HL-60/S4 treated with retinoic acid at 250 ng/mL for 4 days and 3 days (cell line): ENCODE results near the gene FUT8.

ENCODE experiments used
- in situ Hi-C: fragments of 300-500 bp; cut with MboI; formaldehyde crosslinking; loops from 2 replicates; pipeline ENCODE4 v1.7.0; 2022; ENCODE audit warnings: low sequenced_read_pairs

Gene FUT8

DNA sequence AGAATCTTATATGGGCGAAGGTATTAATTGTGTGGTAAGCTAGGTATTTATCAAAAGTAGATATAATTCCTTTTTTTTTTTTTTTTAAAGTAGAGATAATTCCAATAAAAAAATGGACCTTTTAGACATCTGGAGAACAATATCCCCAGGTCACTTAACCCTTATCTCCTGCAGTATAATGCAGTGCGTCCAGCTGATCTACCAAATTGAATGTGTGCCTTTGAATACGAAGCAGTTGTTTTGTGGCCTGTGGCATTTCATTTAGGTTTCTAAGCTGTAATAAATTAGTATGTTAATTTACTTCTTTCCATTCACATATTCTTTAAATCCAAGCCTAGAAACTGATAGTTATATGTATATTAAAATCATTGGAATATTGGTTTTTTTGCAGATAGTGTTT is 3.1 kb downstream of the FUT8 start:
- in situ Hi-C loops, result no loop called here

DNA sequence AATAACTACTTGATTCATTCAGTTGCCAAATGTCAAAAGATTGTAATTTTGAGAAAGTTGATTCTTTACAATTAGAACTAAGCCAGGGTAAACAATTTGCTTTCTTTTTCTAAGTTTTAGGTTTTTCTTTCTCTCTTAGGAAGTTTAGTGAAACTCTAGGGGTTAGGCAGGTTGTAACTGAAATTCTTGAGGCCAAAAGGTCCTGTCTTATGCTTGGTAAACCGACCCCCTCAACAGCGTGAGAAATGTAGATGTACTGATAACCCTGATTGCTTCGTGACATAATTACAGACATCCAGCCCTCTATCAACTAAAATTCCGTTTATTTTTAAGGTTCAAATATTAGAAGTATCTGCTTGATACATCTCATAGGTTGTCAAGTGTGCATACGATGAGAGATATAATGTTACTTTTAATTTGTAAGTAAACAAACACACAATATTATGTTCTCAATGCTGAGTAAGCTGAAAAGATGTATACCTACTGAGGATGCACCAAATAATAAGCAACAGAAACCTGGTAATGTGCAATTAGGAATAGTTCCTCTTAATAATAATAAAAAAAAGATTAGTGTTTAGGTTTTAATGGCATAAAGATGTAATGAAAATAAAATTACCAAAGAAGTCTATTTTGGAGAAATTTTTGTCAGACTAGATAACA is 7.2 kb downstream of the FUT8 start:
- in situ Hi-C loops, result no loop called here

DNA sequence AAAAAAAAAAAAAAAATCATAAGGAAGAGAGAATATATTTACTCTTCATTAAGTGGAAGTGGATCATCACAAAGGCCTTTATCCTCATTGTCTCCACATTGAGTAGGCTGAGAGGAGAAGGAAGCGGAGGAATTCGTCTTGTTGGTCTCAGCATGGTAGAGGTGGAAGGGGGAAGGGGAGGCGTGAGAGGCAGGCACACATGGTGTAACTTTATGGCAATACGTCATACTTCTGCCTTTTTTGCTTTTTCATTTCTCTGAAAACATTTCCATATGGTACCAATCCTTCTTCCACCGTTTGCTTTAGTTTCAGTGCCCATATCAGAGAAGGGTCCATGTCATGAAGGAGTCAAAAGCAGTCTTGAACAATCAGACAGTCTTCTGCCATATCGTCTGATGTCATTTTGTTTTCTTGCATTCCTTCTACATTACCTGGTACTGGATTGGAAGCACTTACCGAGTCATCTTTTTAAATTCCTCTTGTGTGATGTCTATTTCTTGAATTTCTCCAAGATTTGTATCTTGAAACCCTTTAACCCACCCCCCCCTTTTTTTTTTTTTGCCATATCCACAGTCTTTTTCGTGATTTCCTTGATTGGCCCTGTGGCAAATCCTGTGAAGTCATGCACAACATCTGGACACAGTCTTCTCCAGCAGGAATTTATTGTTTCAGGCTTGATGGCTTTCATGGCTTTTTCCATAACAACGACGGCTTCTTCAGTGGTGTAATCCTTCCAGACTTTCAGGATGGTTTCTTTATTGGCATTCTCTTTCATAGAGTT is 8.9 kb downstream of the FUT8 start:
- in situ Hi-C loops, result no loop called here

DNA sequence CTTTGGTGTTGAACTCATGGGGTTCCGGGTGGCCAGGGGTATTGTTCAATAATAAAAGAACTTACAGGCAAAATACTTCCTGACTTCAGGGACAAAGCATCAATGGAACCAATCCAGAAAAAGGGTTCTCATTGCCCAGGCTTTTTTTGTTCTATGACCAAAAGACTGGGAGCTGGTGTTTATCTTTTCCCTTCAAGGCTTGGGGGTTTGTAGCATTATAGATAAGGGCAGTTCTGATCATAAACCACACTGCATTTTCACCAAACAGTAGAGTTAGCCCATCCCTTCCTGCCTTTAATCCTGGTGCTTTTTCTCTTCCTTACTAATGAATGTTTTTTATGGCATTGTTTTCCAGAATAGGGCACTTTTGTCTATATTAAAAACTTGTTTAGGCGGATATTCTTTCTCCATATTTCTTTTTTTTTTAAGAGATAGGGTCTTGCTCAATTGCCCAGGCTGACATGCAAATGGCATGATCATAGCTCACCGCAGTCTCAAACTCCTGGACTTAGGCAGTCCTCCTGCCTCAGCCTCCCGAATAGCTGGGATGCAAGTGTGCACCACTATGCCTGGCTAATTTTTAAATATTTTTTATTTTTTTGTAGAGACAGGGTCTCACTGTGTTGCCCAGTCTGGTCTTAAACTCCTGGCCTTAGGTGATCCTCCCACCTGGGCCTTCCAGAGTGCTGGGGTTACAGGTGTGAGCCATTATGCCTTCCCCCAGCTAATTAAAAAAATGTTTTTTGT is 9.7 kb downstream of the FUT8 start:
- in situ Hi-C loops, result no loop called here

DNA sequence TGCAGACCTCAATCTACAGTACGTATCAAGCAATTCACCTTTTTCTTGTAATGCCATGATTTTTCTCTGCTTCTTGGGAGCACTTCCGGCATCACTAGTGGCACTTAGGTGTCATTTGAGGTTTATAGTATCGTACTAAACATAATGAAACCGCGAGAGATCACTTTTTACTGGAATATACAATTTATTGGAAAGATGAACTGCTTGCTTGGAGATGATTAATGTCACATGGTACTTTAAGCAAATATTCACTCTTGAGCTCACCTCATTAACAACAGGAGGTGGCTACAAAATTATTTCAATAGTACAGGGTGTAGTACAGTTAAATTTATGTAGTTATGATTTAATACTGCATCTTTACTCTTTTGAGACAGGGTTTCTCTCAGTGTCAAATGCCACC is 11.5 kb downstream of the FUT8 start:
- in situ Hi-C loops, result no loop called here

DNA sequence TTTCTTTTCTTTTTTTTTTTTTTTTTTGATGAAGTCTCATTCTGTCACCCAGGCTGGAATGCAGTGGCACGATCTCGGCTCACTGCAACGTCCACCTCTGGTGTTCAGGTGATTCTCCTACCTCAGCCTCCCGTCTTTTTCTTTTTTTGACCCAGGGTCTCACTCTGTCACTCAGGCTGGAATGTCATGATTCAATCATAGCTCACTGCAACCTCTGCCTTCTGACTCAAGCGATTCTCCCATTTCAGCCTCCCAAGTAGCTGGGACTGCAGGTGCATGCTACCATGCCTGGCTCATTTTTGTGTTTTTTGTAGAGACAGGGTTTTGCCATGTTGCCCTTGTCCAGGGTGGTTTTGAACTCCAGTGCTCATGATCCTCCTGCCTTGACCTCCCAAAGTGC is 12.0 kb downstream of the FUT8 start:
- in situ Hi-C loops, result no loop called here

DNA sequence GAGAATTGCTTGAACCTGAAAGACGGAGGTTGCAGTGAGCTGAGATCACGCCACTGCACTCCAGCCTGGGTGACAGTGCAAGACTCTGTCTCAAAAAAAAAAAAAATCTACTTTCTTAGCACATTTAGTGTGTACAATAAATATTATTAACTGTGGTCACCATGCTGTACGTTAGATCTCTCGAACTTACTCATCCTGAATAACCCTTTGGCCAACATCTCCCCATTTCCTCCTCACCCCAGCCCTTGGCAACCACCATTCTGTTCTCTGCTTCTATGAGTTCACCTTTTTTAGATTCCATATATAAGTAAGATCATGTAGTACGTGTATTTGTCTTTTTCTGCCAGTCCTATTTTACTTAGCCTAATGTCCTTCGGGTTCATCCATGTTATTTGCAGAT is 13.4 kb downstream of the FUT8 start:
- in situ Hi-C loops, result loop anchor here (25.0 kb wide), 1 partner anchor 536 kb away; no protein-coding TSS in a partner anchor

DNA sequence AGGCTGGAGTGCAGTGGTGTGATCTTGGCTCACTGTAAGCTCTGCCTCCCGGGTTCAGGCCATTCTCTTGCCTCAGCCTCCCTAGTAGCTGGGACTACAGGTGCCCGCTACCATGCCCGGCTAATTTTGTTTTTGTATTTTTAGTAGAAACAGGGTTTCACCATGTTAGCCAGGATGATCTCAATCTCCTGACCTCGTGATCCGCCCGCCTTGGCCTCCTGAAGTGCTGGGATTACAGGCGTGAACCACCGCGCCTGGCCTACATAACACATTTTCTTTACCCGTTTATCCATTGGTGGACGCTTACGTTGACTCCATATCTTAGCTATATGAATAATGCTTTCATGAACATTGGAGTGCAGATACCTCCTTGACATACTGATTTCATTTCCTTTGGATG is 14.4 kb downstream of the FUT8 start:
- in situ Hi-C loops, result loop anchor here (25.0 kb wide), 1 partner anchor 535 kb away; no protein-coding TSS in a partner anchor

DNA sequence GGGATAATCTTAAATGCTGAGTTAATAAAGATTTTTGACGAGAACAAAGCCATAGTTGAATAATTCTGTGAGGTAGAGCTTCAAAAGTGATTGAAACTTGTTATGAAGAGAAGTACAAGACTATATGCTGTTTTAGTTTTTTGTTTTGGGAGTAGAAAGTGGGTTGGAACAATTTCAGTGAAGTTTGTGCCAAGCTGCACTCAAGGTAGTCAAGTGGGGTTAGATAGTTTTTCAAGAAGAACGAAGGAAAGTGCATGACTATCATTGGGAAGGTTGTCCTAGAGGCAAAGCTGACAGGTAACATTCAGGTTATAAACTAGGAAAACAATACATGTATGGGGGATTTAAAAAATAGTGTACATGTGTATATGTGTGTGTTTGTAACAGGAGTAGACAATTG is 16.2 kb downstream of the FUT8 start:
- in situ Hi-C loops, result loop anchor here (25.0 kb wide), 1 partner anchor 534 kb away; no protein-coding TSS in a partner anchor

DNA sequence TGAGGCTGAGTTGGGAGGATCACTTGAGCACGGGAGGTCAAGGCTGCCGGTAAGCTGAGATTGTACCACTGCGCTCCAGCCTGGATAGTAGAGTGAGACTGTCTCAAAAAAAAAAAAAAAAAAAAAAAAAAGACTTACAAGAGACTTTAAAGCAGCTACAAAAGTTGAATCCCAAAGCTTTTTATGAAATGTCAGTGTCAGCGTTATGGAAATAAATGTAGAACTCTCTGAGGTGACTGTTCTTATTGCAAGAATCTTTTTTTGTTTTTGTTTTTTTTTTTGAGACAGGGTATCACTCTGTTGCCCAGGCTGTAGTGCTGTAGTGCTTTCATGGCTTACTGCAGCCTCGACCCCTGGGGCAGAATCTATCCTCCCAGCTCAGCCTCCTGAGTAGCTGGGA is 17.2 kb downstream of the FUT8 start:
- in situ Hi-C loops, result loop anchor here (25.0 kb wide), 1 partner anchor 533 kb away; no protein-coding TSS in a partner anchor

DNA sequence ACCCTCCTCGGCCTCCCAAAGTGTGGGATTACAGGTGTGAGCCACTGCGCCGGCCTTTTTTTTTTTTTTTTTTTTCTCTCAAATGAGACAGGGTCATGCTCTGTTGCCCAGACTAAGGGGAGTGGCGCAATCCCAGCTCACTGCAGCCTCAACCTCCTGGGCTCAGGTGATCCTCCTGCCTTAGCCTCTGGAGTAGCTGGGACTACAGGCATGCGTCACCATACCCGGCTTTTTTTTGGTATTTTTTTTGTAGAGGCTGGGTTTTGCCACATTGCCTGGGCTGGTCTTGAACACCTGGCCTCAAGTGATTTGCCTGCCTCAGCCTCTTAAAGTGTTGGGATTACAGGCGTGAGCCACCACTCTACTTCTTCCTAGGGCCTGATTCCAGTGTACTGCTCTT is 18.7 kb downstream of the FUT8 start:
- in situ Hi-C loops, result loop anchor here (25.0 kb wide), 1 partner anchor 531 kb away; no protein-coding TSS in a partner anchor

DNA sequence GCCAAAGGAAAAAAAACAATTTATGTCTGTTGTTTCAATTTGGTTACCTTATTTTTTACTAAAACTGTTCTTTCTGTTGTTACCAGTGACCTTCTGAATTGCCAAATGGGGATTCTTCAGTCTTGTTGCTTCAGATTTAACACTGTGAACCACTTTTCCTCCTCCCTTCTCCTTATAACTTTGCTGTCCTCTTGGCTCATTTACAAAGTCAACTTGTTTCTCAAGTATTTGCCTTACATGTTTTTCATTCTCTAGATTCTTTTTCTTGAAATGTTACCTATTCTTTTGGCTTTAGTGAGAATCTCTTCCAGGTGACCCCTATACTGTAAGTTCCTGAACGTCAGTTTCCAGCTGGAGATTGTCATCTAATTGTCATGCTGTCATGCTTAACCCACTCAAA is 19.4 kb downstream of the FUT8 start:
- in situ Hi-C loops, result loop anchor here (25.0 kb wide), 1 partner anchor 530 kb away; no protein-coding TSS in a partner anchor

DNA sequence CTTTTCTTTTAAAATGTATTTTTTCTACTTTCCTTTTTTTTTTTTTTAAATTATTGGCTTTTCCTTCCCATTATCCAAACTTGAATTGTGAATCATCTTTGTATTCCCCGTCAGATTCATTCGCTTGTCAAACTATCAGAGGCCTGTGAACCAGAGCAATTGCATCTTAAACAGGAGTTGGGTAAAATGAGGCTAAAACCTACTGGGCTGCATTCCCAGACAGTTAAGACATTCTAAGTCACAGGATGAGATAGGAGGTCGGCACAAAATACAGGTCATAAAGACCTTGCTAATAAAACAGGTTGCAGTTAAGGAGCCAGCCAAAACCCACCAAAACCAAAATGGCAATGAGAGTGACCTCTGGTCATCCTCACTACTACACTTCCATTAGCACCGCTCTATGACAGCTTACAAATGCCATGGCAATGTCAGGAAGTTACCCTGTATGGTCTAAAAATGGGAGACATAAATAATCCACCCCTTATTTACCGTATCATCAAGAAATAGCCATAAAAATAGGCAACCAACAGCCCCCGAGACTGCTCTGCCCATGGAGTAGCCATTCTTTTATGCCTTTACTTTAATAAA is 19.9 kb downstream of the FUT8 start:
- in situ Hi-C loops, result loop anchor here (25.0 kb wide), 1 partner anchor 530 kb away; no protein-coding TSS in a partner anchor

DNA sequence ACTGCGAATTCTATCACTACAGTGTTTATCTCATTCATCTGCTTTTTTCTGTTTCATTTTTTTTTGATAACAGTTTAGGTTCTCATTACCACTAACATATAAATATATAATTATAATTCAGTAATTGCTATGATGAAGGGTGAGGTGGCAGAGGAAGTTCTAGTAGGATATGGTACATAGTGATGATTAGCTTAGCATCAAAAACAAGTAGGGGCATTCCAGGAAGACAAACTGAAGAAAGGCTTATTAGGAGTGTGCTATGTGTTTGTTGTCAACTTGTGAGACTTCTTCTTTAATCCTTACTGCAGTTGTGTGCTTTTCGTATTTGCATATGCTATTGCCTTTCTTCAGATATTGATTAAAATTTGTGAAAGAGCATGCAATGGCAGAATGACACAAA is 20.6 kb downstream of the FUT8 start:
- in situ Hi-C loops, result loop anchor here (25.0 kb wide), 1 partner anchor 529 kb away; no protein-coding TSS in a partner anchor

DNA sequence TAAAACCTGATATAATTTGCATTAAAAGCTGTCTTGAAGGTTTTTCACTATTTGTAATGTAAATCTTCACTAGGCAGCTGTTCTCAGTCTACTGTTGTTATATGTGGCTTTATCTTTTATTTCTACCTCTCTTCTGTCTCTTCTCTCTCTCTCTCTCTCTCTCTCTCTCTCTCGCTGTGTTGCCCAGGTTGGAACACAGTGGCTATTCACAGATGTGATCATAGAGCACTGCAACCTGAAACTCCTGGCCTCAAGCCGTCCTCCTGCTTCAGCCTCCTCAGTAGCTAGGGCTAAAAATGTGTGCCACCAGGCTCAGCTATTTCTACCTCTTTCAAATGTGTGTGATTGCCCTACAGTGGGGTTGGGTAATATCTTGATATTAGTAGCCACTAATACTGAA is 21.1 kb downstream of the FUT8 start:
- in situ Hi-C loops, result loop anchor here (25.0 kb wide), 1 partner anchor 529 kb away; no protein-coding TSS in a partner anchor

DNA sequence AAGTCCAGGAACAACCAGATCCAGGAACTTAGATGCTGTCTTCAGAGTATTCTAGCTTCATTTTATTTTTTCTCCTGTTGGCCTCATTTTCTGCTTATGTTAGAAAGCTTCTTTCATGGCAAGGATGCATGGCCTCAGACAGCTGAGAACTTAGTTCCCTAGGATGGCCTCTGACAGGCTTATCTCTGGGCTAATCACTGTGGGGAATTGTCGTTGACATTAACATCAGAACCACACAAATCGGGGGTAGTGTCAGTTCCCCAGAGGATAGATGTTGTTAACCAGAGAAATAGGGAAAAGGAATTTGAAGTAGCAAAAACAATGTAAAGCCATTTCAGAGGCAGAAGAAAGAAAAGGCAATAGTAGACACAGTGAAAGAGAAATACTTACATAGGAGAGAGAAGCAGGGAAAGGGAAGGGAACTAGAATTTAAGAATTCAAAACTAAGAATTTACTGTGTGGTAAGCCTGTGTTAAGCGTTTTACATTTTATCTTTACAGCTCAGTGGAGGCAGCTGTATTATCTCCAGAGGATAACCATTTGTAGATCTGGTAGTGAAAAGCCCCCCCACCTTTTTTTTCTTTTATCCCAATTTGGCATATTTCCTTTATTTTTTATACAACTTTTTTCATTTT is 21.8 kb downstream of the FUT8 start:
- in situ Hi-C loops, result loop anchor here (25.0 kb wide), 1 partner anchor 528 kb away; no protein-coding TSS in a partner anchor

DNA sequence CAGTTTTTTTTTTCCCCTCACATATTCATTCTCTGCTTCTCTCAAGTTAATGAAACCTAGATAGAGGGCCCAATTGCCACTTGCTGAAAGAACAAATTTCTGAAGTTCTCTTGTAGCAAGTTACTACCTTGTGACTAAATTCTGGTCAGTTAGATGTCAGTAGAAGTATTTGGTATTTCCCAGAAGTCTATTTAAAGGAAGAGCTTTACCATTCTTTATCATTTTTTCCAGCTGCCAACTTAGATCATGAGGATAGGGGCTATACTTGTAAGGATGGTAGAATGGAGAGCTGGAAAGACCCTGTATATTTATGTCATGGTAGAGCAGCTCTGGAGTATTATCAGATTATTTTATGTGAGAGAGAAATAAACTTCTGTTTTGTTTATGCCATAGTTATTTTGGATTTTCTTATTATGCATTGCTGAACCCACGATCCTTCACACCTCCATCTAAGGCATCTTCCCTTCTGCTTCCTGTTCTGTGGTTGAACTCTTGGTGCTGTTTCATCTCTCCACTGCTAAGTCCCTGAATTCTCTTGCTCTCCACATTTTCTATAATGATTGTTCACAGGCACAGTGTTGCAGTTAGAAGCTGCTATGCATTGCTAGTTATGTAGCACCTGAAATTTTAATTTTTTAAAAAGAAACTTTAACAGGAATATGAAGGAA is 25.9 kb downstream of the FUT8 start:
- in situ Hi-C loops, result loop anchor here (25.0 kb wide), 1 partner anchor 524 kb away; no protein-coding TSS in a partner anchor

DNA sequence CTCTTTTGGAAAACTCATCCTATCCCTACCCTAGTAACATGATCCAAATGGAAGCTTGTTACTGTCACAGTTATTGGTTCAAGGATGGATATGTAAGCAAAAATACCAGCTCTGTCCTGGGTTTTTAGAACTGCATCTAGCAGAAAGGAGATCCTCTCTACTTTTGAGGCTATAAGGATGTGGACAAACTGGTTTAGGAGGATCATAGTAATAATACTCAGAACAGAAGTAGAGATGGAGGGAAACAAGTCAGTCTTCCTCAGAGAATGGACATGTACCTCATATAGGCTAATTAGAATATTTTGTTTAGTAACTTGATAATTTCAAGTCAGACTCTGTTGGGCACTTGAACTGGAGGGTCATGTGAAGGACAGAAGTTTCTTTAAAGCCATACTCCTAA is 26.6 kb downstream of the FUT8 start:
- in situ Hi-C loops, result loop anchor here (25.0 kb wide), 1 partner anchor 523 kb away; no protein-coding TSS in a partner anchor

DNA sequence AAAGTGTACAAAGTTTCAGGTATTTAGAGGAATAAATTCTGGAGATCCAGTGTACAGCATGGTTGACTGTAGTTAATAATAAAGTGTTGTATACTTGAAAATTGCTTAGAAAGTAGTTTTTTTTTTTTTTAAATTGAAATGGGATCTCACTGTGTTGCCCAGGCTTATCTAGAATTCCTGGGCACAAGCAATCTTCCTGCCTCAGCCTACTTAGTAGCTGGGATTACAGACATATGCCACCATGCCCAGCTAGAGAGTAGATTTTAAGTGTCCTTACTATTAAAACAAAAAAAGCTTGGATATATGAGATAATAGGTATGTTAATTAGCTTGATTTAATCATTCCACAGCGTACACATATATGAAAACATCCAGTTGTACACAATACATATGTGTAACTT is 27.7 kb downstream of the FUT8 start:
- in situ Hi-C loops, result loop anchor here (25.0 kb wide), 1 partner anchor 522 kb away; no protein-coding TSS in a partner anchor
